Urothelium cell line (cell line): Measurements from ENCODE around the gene BHLHA9.

Experiments
- DNase-seq: peaks from one replicate; pipeline ENCODE4 v3.0.0; 2011; ENCODE audit warnings: low spot score, mixed read lengths
- FAIRE-seq: peaks from 2 replicates; lab custom pipeline; 2011; peaks lifted over from hg19 to GRCh38; lab: Jason Lieb, UNC

The BHLHA9 gene

GRCh38 chr17:1251866-1252608, 18.2 kb upstream of the BHLHA9 start:
- no peak for FAIRE-seq
- DNase-seq, result no peak

GRCh38 chr17:1255041-1255440, 15.2 kb upstream of the BHLHA9 start:
- no peak for DNase-seq
- FAIRE-seq, result no peak

- no peak for FAIRE-seq
- no peak for DNase-seq
Observed at GRCh38 chr17:1256699-1257098, 13.5 kb upstream of the BHLHA9 start.

GRCh38 chr17:1260086-1260769, 10.0 kb upstream of the BHLHA9 start:
- FAIRE-seq (no peak), DNase-seq (no peak)

GRCh38 chr17:1260770-1261161, 9.5 kb upstream of the BHLHA9 start:
- DNase-seq, result no peak
- no peak for FAIRE-seq

GRCh38 chr17:1264196-1264595, 6.0 kb upstream of the BHLHA9 start:
- FAIRE-seq (no peak), DNase-seq (no peak)

- FAIRE-seq (no peak), DNase-seq (no peak)
Observed at GRCh38 chr17:1267471-1267943, 2.7 kb upstream of the BHLHA9 start.

GRCh38 chr17:1271030-1271423, 783 bp downstream of the BHLHA9 start:
- FAIRE-seq (no peak), DNase-seq (no peak)

GRCh38 chr17:1271441-1271840, 1.2 kb downstream of the BHLHA9 start:
- DNase-seq, result no peak
- FAIRE-seq, result no peak

GRCh38 chr17:1272701-1273100, 2.5 kb downstream of the BHLHA9 start:
- FAIRE-seq, result no peak
- no peak for DNase-seq

- DNase-seq (no peak), FAIRE-seq (no peak)
Observed at GRCh38 chr17:1273492-1274244, 3.4 kb downstream of the BHLHA9 start.

- DNase-seq (no peak), FAIRE-seq (no peak)
Observed at GRCh38 chr17:1274245-1274608, 4.0 kb downstream of the BHLHA9 start.

GRCh38 chr17:1275205-1275961, 5.1 kb downstream of the BHLHA9 start:
- FAIRE-seq (peak; percentile 71), DNase-seq (no peak)

- FAIRE-seq, result no peak
- DNase-seq, result peak; percentile 47
Observed at GRCh38 chr17:1275962-1276736, 5.9 kb downstream of the BHLHA9 start.

GRCh38 chr17:1280652-1281051, 10.4 kb downstream of the BHLHA9 start:
- FAIRE-seq, result no peak
- no peak for DNase-seq

- FAIRE-seq (peak; percentile 74), DNase-seq (no peak)
Observed at GRCh38 chr17:1286379-1287106, 16.3 kb downstream of the BHLHA9 start.

GRCh38 chr17:1289695-1290094, 19.5 kb downstream of the BHLHA9 start:
- FAIRE-seq, result no peak
- DNase-seq, result no peak

GRCh38 chr17:1290676-1291075, 20.4 kb downstream of the BHLHA9 start:
- FAIRE-seq, result no peak
- DNase-seq, result no peak

GRCh38 chr17:1294157-1294717, 24.0 kb downstream of the BHLHA9 start:
- no peak for DNase-seq
- no peak for FAIRE-seq
